GM08714 (cell line): ENCODE measurements around the gene PRKAR1B.

Source experiments
- H3K4me3 ChIP-seq: fragments of 200-500 bp; sonication (Bioruptor generic); 2 replicates; pipeline ENCODE4 v1.5.1; 2014; ENCODE audit warnings: mild to moderate bottlenecking, low read length, inconsistent platforms
- ZNF274 ChIP-seq: IDR thresholded peaks from 2 replicates; pipeline ENCODE4 v1.6.1; 2012; ENCODE audit warnings: mild to moderate bottlenecking, low read depth, low read length

PRKAR1B gene

DNA sequence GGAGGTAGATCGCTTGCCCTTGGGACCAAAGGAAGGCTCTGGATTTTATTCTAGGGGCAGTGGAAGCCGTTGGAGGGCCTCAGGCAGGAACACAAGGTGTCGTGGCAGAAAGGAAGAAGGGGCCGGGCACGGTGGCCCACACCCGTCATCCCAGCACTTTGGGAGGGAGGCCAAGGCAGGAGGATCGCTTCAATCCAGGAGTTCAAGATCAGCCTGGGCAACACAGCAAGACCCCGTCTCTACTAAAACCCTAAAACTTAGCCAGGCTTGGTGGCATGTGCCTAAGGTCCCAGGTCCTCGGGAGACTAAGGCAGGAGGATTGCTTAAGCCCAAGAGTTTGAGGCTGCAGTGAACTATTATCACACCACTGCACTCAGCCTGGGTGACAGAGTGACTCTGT is 202.3 kb downstream of the PRKAR1B start:
- H3K4me3 ChIP-seq = no peak overlapping the region
- no peak for TF ChIP-seq ZNF274

DNA sequence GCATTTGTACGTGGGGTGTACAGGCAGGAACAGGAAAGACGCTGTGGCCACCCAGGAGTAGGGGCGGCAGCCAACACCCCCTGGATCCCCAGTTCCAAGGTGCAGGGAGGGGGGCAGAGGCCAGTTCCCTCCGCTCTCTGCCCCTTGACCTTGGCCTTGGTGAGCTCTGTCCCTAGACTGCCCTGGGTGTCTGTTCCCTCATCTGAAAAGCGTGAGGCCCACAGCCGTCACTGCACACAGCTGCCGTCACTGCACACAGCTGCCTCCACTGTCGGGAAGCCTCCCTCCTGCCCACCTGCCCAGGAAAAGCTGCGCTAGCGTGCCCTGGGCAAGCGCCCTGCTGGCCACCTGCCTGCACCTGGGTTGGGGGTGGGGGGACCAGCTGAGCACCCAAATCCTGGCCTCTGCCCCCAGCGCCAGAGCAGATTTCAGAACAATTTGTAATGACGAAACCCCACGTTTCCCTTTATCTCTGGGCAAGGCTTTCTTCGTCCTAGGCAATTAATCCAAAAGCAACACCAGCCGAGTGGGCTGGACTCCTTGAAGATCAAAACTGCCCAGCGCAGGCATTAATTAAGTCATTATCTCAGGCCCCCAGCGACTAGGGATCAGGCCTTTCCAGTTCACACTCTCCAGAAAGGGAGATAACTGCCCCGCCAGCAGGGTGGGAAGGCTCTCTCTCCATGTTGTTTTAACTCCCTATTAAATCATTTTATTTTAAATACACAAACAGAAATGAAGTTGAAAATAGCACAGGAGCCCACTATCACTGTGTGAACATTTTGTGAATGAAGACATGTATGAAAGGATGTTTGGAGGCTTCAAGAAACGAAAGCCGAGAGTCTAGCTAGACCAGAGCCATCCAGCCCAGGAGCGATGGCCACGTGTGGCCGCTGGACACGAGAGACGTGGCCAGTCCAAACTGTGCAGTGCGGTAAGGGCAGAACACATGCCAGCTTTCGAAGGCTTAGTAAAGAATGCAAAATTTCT is 203.4 kb downstream of the PRKAR1B start:
- TF ChIP-seq ZNF274 = no peak
- no peak overlapping the region for H3K4me3 ChIP-seq

DNA sequence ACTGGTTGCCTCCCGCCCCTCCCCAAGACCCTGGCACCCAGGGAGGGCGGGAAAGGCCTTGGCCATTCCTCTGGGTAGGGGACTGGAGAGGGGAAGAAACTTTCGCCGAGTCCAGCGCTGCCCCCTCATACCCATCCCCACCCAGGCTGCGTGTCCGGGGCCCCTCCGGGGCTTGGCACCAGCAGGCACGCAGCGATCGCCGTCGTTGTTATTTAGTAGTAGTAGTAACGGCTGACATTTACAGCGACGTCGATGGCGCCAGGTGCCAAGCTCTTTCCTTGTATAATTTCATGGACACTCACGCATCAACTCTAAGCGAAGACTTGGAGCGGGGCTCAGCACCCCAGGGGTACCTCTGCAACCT is 204.1 kb downstream of the PRKAR1B start:
- no peak for TF ChIP-seq ZNF274
- H3K4me3 ChIP-seq = no peak overlapping the region

DNA sequence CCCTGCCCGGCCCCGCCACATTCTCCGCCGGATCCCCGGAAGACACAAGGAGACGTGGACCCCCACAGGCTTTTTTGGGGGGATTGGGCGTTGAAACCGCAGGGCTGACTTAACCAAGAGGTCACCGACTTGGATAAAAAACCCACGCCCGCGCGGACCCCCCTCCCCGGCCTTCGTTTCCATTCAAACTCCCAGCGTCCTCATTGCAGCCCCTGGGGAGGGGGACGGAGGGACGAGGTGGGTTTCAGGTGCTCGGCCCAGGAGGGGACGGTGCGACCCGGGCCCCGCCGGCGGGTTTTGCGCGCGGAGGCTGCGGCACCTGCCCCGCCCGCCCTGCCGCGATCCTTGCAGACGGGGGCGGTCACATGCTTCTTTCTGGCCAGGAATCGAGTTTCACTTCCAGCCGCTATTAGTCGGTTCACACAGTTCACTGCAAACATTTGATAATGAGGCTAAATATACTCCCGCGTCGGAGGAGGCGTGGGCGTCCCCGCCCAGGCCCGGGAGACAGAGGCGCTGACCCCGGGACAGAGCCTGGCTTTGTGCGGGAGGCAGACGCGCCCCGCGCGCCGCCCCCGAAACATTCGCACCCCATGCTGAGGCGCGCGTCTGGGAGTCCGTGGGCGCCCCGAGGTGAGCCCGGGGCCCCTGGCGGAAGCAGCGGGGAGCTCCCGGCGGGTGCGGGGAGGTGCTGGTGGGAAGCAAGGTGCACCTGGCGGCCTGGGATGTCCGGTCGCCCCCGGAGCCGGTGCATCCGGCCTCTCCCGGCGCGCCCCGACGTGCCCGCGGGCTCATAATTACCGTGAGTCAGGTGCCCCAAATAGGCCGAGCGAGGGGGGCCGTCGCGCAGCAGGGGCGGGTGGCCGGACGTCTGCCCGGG is 204.8 kb downstream of the PRKAR1B start:
- no peak overlapping the region; the same call in 1 of the 2 replicates for H3K4me3 ChIP-seq
- no peak for TF ChIP-seq ZNF274

DNA sequence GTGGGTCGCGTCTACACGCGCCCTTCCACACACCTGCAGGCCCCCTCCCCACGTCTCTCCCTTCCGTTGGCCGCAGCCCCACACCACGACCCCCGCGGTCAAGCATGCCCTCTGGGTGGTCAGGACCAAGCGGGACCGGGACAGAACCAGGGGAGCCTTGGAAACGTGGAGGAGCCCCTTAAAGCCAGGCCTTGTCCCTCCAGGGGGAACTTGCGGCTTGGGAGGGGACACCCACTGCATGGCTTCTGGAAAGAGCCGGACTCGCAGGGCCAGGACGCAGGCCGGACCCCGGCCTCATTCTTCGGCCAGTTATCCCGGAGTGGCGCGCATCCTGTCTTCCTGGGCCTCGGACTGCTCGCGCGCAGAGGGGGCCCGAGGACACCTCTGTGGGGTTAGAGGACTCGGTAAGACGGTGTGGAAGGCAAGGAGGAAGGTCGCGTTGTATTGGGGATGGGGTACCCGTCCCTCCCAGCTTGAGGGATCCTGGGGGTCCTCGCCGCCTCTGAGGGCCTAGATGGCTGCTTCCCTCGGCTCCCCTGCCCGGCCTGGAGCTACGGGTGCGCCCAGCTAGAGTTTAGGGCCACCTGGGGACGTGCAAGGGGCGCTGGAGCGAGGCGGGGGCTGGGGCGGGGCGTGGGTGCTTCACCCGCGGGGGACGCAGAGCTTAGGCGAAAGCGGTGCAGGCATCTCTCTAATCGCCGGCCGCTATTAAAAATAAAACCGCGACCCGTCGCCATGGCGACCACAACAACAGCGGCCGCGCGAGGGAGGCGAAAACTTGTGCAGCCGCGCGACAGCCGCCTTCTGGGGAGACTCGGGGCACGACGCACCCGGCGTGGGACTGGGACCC is 205.6 kb downstream of the PRKAR1B start:
- H3K4me3 ChIP-seq = no peak overlapping the region; the same call in 1 of the 2 replicates
- no peak for TF ChIP-seq ZNF274

DNA sequence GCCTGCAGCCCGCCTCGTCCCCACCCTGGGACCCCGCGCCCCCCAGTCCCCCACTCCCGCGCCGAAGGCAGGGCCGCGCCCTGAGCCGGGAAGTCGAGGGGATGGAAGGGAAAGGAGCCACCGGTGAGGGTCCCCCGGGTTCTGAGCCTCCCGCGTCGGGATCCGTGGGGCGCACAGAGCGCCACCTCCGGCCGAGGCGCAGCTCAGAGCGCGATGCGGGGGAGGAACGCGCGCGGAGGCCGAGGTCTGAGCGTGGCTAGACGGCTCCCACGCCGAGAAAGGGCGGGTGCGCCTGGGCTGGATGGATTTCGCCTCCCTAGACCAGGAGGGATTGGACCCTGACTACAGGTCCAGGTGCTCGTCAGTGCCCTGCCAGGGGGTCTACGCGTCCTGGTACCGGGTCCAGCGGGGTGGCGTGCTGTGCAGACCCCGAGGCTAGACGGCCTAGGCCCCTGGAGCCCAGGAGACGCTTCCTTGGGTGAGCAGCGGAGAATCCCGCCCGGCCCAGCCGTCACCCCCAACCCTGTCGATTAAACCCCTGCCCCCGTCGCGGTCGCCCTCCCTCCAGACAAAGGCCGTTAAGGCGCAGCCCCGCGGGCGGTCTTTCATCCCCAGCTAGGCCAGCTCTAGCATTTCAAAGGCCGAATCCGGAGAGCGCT is 206.4 kb downstream of the PRKAR1B start:
- no peak overlapping the region for H3K4me3 ChIP-seq
- no peak for TF ChIP-seq ZNF274

DNA sequence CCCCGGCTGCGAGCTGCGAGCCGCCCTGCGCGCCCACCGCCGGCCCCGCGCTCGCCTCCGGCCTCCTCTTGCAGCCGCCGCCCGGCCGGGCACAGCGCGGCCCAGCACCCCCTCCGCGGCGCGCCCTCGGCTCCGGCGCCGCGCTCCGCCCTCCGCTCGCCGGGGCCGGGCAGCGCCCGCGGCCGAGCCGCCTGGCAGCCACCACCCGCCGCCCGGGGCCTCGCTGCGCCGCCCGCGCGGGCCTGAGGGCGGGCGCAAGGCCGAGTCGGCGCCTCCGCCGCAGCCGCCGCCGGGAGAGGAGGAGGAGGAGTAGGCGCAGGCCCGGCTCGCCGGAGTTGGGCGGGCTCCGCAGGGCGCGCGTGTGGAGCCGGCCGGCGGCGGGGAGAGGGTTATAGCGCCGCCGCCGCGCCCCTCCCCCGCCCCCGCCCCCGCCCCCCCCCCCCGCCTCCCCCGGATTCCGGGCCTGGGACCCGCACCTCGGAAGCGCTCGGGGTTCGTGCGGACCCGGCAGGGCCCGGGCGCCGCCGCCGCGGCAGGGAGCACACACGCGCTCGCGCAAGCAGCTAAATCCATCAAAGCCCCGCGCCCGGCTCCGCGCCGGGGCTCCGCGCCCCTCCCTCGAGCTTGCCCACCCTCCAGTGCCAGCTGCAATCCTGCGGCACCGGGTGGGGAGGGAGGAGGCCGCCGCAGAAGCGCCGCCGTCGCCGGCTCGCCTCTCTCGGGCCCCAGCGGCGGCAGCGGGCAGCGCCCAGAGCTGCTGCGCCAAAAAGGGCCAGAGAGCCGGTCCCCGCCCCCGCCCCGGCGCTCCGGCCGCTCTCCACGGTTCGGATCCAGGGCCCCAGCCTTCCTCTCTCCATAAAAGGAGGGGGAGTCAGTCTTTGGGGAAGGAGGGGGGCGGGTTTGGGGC is 207.3 kb downstream of the PRKAR1B start, which contains the start of gene PDGFA:
Gene PDGFA (minus strand): TSS at position 363 of the 907 bp plus-strand sequence. CDS start 845 bp downstream, outside the sequence.
- H3K4me3 ChIP-seq = peak within 1 kb of the TSS; percentile 51
- TF ChIP-seq ZNF274 = no peak

DNA sequence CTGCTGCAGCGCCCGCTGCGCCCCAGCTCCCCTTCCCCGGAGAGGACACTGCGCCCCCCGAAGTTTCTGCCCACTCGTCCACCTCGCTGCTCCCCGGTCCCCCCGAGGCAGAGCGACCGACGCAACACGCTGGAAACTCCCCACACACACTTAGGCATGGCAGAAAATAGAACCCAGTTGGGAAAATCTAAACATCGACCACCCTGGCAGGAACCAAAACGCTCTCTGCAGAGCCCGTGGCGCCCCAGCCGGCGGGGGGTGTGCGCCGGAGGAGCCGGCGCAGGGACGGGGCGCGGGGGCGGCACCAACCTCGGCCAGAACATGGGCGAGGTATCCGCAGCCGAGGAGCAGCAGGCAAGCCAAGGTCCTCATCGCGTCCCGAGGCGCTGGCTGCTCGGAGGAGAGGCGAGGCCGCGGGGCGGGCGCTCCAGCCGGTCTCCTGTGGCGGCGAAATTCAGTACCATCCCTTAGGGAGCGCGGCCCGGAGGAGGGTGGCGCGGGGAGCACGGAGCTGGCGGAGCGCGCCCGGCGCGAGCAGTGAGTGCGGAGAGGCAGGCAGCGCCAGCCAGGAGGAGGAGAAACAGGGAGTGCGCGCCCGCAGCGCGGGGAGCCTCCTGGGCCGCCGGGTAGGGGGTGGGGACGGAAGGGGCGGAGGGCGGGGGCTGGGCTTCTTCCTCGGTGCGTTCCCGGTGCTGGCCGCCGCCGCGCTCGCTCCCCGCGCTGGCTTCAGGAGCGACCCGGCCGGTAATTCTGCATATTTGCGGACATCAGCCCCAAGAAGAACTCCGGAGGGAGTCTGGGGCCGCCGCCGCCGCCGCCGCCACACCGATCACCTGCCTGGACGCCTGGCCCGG is 208.2 kb downstream of the PRKAR1B start:
- peak overlapping the region; percentile 51 for H3K4me3 ChIP-seq
- TF ChIP-seq ZNF274 = no peak

DNA sequence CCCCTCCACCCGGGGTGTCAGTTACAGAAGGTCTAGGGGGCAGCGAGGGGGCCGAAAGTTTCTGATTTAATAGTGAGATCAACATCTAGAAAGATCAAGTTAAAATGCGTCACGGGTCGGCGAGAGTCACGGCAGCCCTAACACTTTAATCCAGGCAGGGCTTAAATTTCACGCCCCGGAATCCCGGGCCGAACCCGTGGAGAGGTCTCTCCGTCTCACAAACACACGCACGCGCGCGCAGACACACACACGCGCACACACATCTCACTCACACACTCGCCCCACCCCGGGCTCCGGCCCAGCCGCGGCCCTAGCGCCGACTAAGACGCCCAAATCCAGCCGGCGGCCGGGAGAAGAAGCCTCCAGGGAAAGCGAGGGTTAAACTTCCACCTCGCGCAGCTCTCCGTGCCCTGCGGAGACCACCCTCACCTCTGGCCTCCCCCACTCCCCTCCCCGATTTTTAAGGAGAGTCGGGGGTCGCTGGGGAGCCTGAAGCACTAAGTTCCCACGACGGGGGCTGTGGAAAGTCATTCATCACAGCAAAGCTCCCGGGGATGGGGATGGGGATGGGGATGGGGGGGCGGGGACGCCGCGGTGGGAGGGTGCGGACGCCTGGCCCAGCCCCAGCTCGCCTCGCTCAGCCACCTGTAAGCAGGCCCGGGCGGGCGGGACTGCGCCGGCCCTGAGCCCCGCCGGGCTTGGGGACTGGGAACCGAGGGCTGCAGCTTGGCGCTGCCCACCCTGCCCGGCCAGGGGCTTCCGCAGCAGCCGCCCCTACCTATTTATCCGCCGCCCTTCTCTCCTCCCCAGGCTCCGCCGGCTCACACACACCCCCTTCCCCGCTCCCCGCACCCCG is 209.1 kb downstream of the PRKAR1B start:
- no peak for TF ChIP-seq ZNF274
- peak overlapping the region; percentile 6 for H3K4me3 ChIP-seq

DNA sequence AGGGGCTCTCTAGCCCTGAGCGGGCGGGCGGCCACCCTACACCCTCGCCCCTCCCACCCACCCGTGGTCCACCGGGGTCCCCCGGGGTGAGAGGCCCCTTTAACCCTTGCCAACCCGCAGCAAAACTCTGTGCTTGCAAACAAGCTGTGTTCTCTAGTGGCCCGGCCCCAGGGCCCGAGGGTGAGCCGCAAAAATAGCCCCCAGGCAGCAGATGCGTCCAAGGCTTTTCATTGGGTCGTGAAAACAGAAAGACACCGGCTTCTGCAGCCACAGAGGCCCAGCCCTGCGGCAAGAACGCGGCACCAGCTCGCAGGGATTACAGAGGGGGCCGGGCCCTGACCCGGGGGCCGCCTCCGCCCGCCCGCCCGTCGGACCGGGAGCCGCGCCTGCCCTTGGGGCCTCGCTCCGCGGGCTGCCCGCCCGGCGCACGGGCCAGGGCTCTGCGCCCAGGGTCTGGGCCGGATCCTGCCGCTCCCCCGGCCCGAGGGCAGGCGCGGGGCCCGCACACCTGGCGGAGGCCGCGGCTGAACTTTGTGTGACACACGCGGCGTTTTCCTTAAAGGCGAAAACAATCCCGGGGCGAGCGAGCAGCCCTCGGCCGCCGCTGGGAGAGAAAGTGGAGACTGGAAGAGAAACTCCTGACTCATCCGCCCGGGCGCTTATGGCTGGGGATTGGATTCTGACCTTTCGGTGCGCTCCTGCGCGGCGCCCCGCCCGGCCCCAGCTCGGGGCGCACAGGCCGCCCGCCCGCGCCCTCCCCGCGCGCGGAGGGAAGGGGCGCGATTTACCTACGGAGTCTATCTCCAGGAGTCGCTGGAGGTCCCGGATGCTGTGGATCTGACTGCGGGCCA is 210.2 kb downstream of the PRKAR1B start:
- 0 out of 2 replicates have a peak overlapping the region, but pooled peaks have one; percentile 23 for H3K4me3 ChIP-seq

More for the DNA sequence above, 210.2 kb downstream of the PRKAR1B start:
- no peak for TF ChIP-seq ZNF274
